NCI-H510A (cell line): ENCODE measurements around the gene PDSS2.
"Not testable (repeated sequence)": the region's sequence is repeated elsewhere in the genome, so short reads cannot be mapped to it uniquely, and the experiment has no call there.

Experiments
- DNase-seq: peaks from one replicate; lab custom pipeline; 2025; lab: John Stamatoyannopoulos, UW

Gene PDSS2

GRCh38 chr6:107154801-107155160, 304.6 kb downstream of the PDSS2 start:
- no peak for DNase-seq

GRCh38 chr6:107154131-107154800, 305.1 kb downstream of the PDSS2 start:
- DNase-seq = peak; percentile 49

- DNase-seq = no peak
These were observed 306.5 kb downstream of the PDSS2 start for GRCh38 chr6:107152638-107153430.

- DNase-seq = no peak
These were observed 314.7 kb downstream of the PDSS2 start for GRCh38 chr6:107144666-107145065.

- DNase-seq = no peak
These were observed 315.4 kb downstream of the PDSS2 start for GRCh38 chr6:107144014-107144413.

GRCh38 chr6:107140581-107140980, 318.8 kb downstream of the PDSS2 start:
- DNase-seq = no peak

GRCh38 chr6:107136324-107136723, 323.0 kb downstream of the PDSS2 start:
- not testable (repeated sequence) for DNase-seq

GRCh38 chr6:107135048-107135680, 324.2 kb downstream of the PDSS2 start:
- not testable (repeated sequence) for DNase-seq

- DNase-seq = no peak
These were observed 326.9 kb downstream of the PDSS2 start for GRCh38 chr6:107132330-107132954.

- DNase-seq = no peak
These were observed 329.9 kb downstream of the PDSS2 start for GRCh38 chr6:107129370-107129925.

GRCh38 chr6:107128577-107128976, 330.8 kb downstream of the PDSS2 start:
- no peak for DNase-seq

GRCh38 chr6:107128175-107128574, 331.2 kb downstream of the PDSS2 start:
- no peak for DNase-seq

- no peak for DNase-seq
These were observed 333.6 kb downstream of the PDSS2 start for GRCh38 chr6:107125771-107126170.

- DNase-seq = no peak
These were observed 334.4 kb downstream of the PDSS2 start for GRCh38 chr6:107124934-107125348.

GRCh38 chr6:107123501-107123900, 335.9 kb downstream of the PDSS2 start:
- DNase-seq = no peak

GRCh38 chr6:107122748-107123147, 336.6 kb downstream of the PDSS2 start:
- no peak for DNase-seq

- no peak for DNase-seq
These were observed 337.3 kb downstream of the PDSS2 start for GRCh38 chr6:107121964-107122495.

GRCh38 chr6:107121266-107121665, 338.1 kb downstream of the PDSS2 start:
- no peak for DNase-seq

- DNase-seq = no peak
These were observed 339.0 kb downstream of the PDSS2 start for GRCh38 chr6:107120404-107120803.

- no peak for DNase-seq
These were observed 340.4 kb downstream of the PDSS2 start for GRCh38 chr6:107118976-107119375.

GRCh38 chr6:107118540-107118939, 340.8 kb downstream of the PDSS2 start:
- DNase-seq = not testable (repeated sequence)

GRCh38 chr6:107116931-107117330, 342.4 kb downstream of the PDSS2 start:
- DNase-seq = no peak
